PC-9 (cell line): ENCODE results near the gene CES2. TPM values are rescaled to one million over a fixed set of nuclear protein-coding genes. Genes with fewer than 3 reads are reported as not detected.

Source experiments
- BruUV-seq: library from RNA; stranded (reverse); fragments of 400-500 nt; replicated peaks from 2 replicates; lab custom pipeline; 2021; lab: Mats Ljungman, UMichigan
- CTCF ChIA-PET: fragments of 300-600 bp; sonication (Branson Sonifier 250); formaldehyde crosslinking; loops from one replicate; lab custom pipeline; 2022; ENCODE audit warnings: antibody characterized with exemption; lab: Charles Lee
- POLR2A ChIA-PET: fragments of 300-600 bp; sonication (Branson Sonifier 250); formaldehyde crosslinking; loops from one replicate; lab custom pipeline; 2022; ENCODE audit warnings: antibody characterized with exemption; ENCODE audit not compliant: unreplicated experiment; lab: Charles Lee
- DNase-seq, 2 experiments: peaks; one replicate each; pipeline versions ENCODE4 v3.0.0 to v3.0.0-alpha.2; 2015 to 2022; ENCODE audit warnings: mixed read lengths in 1 of 2
- H2AFZ ChIP-seq: fragments of 200-600 bp; sonication (generic); 2 replicates; pipeline ENCODE4 v1.8.1; 2017; ENCODE audit warnings: antibody characterized with exemption
- H3F3A ChIP-seq: fragments of 200-600 bp; sonication (generic); 2 replicates; pipeline ENCODE4 v1.8.1; 2017; ENCODE audit warnings: antibody characterized with exemption, mild to moderate bottlenecking, low read depth; ENCODE audit not compliant: insufficient read depth
- H3K27ac ChIP-seq: fragments of 200-600 bp; sonication (generic); 2 replicates; pipeline ENCODE4 v1.6.1; 2016; ENCODE audit warnings: mixed run types
- H3K27me3 ChIP-seq: fragments of 200-600 bp; sonication (generic); 2 replicates; pipeline ENCODE4 v1.6.1; 2016; ENCODE audit warnings: low read depth, mixed run types; ENCODE audit not compliant: insufficient read depth
- H3K36me3 ChIP-seq: fragments of 200-600 bp; sonication (generic); 2 replicates; pipeline ENCODE4 v1.6.1; 2016; ENCODE audit warnings: low read depth, mixed run types
- H3K4me1 ChIP-seq: fragments of 200-600 bp; sonication (generic); replicated peaks from 2 replicates; pipeline ENCODE4 v1.6.1; 2016; ENCODE audit warnings: mixed run types; ENCODE audit not compliant: insufficient read depth
- H3K4me2 ChIP-seq: fragments of 200-600 bp; sonication (generic); 2 replicates; pipeline ENCODE4 v1.6.1; 2017; ENCODE audit warnings: mixed run types
- H3K4me3 ChIP-seq: fragments of 200-600 bp; sonication (generic); 2 replicates; pipeline ENCODE4 v1.6.1; 2016; ENCODE audit warnings: mixed run types
- H3K79me2 ChIP-seq: fragments of 200-600 bp; sonication (generic); 2 replicates; pipeline ENCODE4 v1.6.1; 2017; ENCODE audit warnings: low read depth, mixed run types
- H3K9me2 ChIP-seq: fragments of 200-600 bp; sonication (generic); 2 replicates; pipeline ENCODE4 v1.8.1; 2017; ENCODE audit warnings: mild to moderate bottlenecking; ENCODE audit not compliant: insufficient read depth
- H3K9me3 ChIP-seq: fragments of 200-600 bp; sonication (generic); 2 replicates; pipeline ENCODE4 v1.8.1; 2016; ENCODE audit warnings: low read depth; ENCODE audit not compliant: insufficient read depth
- H4K20me1 ChIP-seq: fragments of 200-600 bp; sonication (generic); 2 replicates; pipeline ENCODE4 v1.8.1; 2017; ENCODE audit not compliant: insufficient read depth
- CTCF ChIP-seq: fragments of 200-600 bp; sonication (generic); conservative IDR thresholded peaks from 2 replicates; pipeline ENCODE4 v1.6.1; 2017; ENCODE audit warnings: mixed run types, antibody characterized with exemption, mild to moderate bottlenecking, moderate library complexity
- EZH2 ChIP-seq: fragments of 200-600 bp; sonication (generic); IDR thresholded peaks from 2 replicates; pipeline ENCODE4 v1.8.0; 2017; ENCODE audit warnings: antibody characterized with exemption, low read depth
- intact Hi-C: fragments of 100-400 bp; cut with micrococcal nuclease; formaldehyde crosslinking; loops from one replicate; pipeline ENCODE4 v1.10.0; 2022; ENCODE audit not compliant: unreplicated experiment
- total RNA-seq: library from RNA; stranded (reverse); gene quantifications from 2 replicates; pipeline ENCODE4 v1.2.3, GENCODE V29; 2021

Gene CES2
- total RNA-seq, 1 experiment from 2014 or later = 32.8 TPM

GRCh38 chr16:66902648-66903543 is 32.4 kb upstream of the CES2 start:
- TF ChIP-seq CTCF (no peak), EZH2 (no peak)
- Histone ChIP-seq H3K4me3 (no peak overlapping the region), H2AFZ (no peak overlapping the region), H3K9me2 (no peaks in the 10 kb centered on the region), H3K79me2 (no peaks in the 10 kb centered on the region), H3K9me3 (no peaks in the 10 kb centered on the region), H3K4me1 (peaks cover 28% of the 10 kb centered on the region), H4K20me1 (no peaks in the 10 kb centered on the region), H3F3A (peaks cover 8% of the 10 kb centered on the region; the same call in 1 of the 2 replicates), H3K4me2 (no peak overlapping the region), H3K27me3 (no peaks in the 10 kb centered on the region), H3K36me3 (no peaks in the 10 kb centered on the region), H3K27ac (no peak overlapping the region)
- CTCF ChIA-PET = interaction anchor here (0.5 kb wide), 1 partner anchor 23 kb away, joined by 14 read pairs; no protein-coding TSS in a partner anchor
- intact Hi-C loops = no loop called here
- BruUV-seq = no TSS peak
- POLR2A ChIA-PET = interaction anchor here (0.5 kb wide), 1 partner anchor 31 kb away, joined by 3 read pairs; no protein-coding TSS in a partner anchor
- DNase-seq = no peak

- H3K79me2 ChIP-seq = no peaks in the 10 kb centered on the region
- CTCF ChIA-PET = no interaction called here
- no peak overlapping the region for H3K4me2 ChIP-seq
- H3K36me3 ChIP-seq = no peaks in the 10 kb centered on the region
- POLR2A ChIA-PET = interaction anchor here (0.6 kb wide), 1 partner anchor 23 kb away, joined by 3 read pairs; no protein-coding TSS in a partner anchor
- H2AFZ ChIP-seq = no peak overlapping the region
- H3K9me3 ChIP-seq = no peaks in the 10 kb centered on the region
- no peaks in the 10 kb centered on the region for H3F3A ChIP-seq
- intact Hi-C loops = no loop called here
- H3K4me3 ChIP-seq = no peak overlapping the region
- no peaks in the 10 kb centered on the region for H3K27me3 ChIP-seq
- H4K20me1 ChIP-seq = no peaks in the 10 kb centered on the region
- H3K4me1 ChIP-seq = peaks cover 23% of the 10 kb centered on the region
- no peaks in the 10 kb centered on the region for H3K9me2 ChIP-seq
- BruUV-seq = no TSS peak
- TF ChIP-seq CTCF = no peak
- TF ChIP-seq EZH2 = no peak
- DNase-seq = no peak
- H3K27ac ChIP-seq = no peak overlapping the region
These were observed 31.5 kb upstream of the CES2 start for GRCh38 chr16:66903544-66904427.

- ChIA-PET POLR2A (interaction anchor here (0.6 kb wide), 2 partner anchors 22 to 47 kb away, joined by 3 to 4 read pairs; no protein-coding TSS in a partner anchor), CTCF (interaction anchor here (0.6 kb wide), 1 partner anchor 87 kb away, joined by 5 read pairs; no protein-coding TSS in a partner anchor)
- Histone ChIP-seq H3K9me3 (no peaks in the 10 kb centered on the region), H3K79me2 (no peaks in the 10 kb centered on the region), H3K9me2 (no peaks in the 10 kb centered on the region), H4K20me1 (no peaks in the 10 kb centered on the region), H3K4me3 (no peak overlapping the region), H3K4me2 (no peak overlapping the region), H3K4me1 (peaks cover 17% of the 10 kb centered on the region), H3K27ac (no peak overlapping the region), H2AFZ (no peak overlapping the region), H3K27me3 (no peaks in the 10 kb centered on the region), H3F3A (no peaks in the 10 kb centered on the region), H3K36me3 (no peaks in the 10 kb centered on the region)
- TF ChIP-seq EZH2 (no peak), CTCF (no peak)
- no peak for DNase-seq
- no TSS peak for BruUV-seq
- intact Hi-C loops = no loop called here
These were observed 30.9 kb upstream of the CES2 start for GRCh38 chr16:66904428-66904845.
